Measurements from ENCODE around the gene SAYSD1.

GRCh38 chr6:39152262-39152661 lies 37.3 kb upstream of the SAYSD1 start:
- TF ChIP-seq CTCF (IDR thresholded peaks at IDR 0.05; ENCODE audit: poor library complexity): no peak
- no peak for TF ChIP-seq EZH2 (IDR thresholded peaks at IDR 0.05; ENCODE audit: borderline replicate concordance)

All from hepatocyte (in vitro differentiated cells).